GM12878 (cell line): ENCODE results near the gene GNG12. TPM values are rescaled to one million over a fixed set of nuclear protein-coding genes. Genes with fewer than 3 reads are reported as not detected.

Source experiments
- ATAC-seq: fragments of 200-7000 bp; cut with Tn5 transposase; 3 replicates; pipeline ENCODE4 v1.9.1; 2020; ENCODE audit warnings: mild to moderate bottlenecking, moderate library complexity
- BruUV-seq: library from RNA; stranded (reverse); fragments of 400-500 nt; replicated peaks from 2 replicates; lab custom pipeline; 2021; lab: Mats Ljungman, UMichigan
- CTCF ChIA-PET: fragments of 300-600 bp; sonication (Branson Sonifier 250); formaldehyde crosslinking; extraction: SDS; loops from one replicate; lab custom pipeline; 2021; ENCODE audit warnings: inconsistent platforms; lab: Yijun Ruan, JAX
- POLR2A ChIA-PET: fragments of 350-600 bp; formaldehyde crosslinking; extraction: SDS; loops from one replicate; lab custom pipeline; 2021; ENCODE audit warnings: inconsistent platforms; lab: Charles Lee
- RAD21 ChIA-PET: fragments of 300-600 bp; sonication (Branson Sonifier 250); formaldehyde crosslinking; loops from one replicate; lab custom pipeline; 2023; ENCODE audit warnings: antibody characterized with exemption; ENCODE audit not compliant: unreplicated experiment; lab: Charles Lee
- SMC1A ChIA-PET: fragments of 300-600 bp; sonication (Branson Sonifier 250); formaldehyde crosslinking; loops from one replicate; lab custom pipeline; 2023; ENCODE audit not compliant: unreplicated experiment, uncharacterized antibody; lab: Charles Lee
- DNase-seq: peaks from one replicate; pipeline ENCODE4 v3.0.0-alpha.2; 2011; ENCODE audit warnings: low read depth, low spot score
- FAIRE-seq: peaks from 3 replicates; lab custom pipeline; 2011; peaks lifted over from hg19 to GRCh38; lab: Jason Lieb, UNC
- H2AFZ ChIP-seq: 2 replicates; pipeline ENCODE4 v1.6.0; 2011; ENCODE audit warnings: low read depth, low read length, control low read depth; ENCODE audit not compliant: control insufficient read depth
- H3K27ac ChIP-seq: 2 replicates; pipeline ENCODE4 v1.5.1; 2011; ENCODE audit warnings: control low read depth; ENCODE audit not compliant: control insufficient read depth, insufficient read depth
- H3K27me3 ChIP-seq, 2 experiments: replicated peaks in 1 of 2; 2 replicates each; pipeline versions ENCODE4 v1.6.0 to v1.6.1; 2011; ENCODE audit warnings: low read length in 1 of 2; ENCODE audit not compliant: control insufficient read depth in 2 of 2, insufficient read depth in 2 of 2
- H3K36me3 ChIP-seq, 2 experiments: 2 replicates each; pipeline ENCODE4 v1.5.1; 2011; ENCODE audit warnings: low read length in 1 of 2; ENCODE audit not compliant: control insufficient read depth in 2 of 2, insufficient read depth in 2 of 2
- H3K4me1 ChIP-seq: 2 replicates; pipeline ENCODE4 v1.6.1; 2011; ENCODE audit warnings: mild to moderate bottlenecking, low read length, moderate library complexity, mixed read lengths; ENCODE audit not compliant: control insufficient read depth, insufficient read depth
- H3K4me2 ChIP-seq: 2 replicates; pipeline ENCODE4 v1.6.0; 2011; ENCODE audit warnings: control low read depth; ENCODE audit not compliant: control insufficient read depth, insufficient read depth
- H3K4me3 ChIP-seq: fragments of 200-600 bp; sonication (generic); 2 replicates; pipeline ENCODE4 v1.5.1; 2016
- H3K79me2 ChIP-seq: 2 replicates; pipeline ENCODE4 v1.6.0; 2011; ENCODE audit warnings: low read length; ENCODE audit not compliant: control insufficient read depth, insufficient read depth
- H3K9ac ChIP-seq: 2 replicates; pipeline ENCODE4 v1.8.0; 2011; ENCODE audit warnings: low read length, control low read depth, mixed read lengths; ENCODE audit not compliant: control insufficient read depth, insufficient read depth
- H3K9me3 ChIP-seq: replicated peaks from 3 replicates; pipeline ENCODE4 v1.5.1; 2011; ENCODE audit warnings: mild to moderate bottlenecking, low read length; ENCODE audit not compliant: control insufficient read depth, insufficient read depth
- H4K20me1 ChIP-seq: 2 replicates; pipeline ENCODE4 v1.6.0; 2011; ENCODE audit not compliant: control insufficient read depth, insufficient read depth
- BCLAF1 ChIP-seq: fragments of 450-650 bp; IDR thresholded peaks from 2 replicates; pipeline ENCODE4 v1.6.1; 2017; ENCODE audit warnings: antibody characterized with exemption, mild to moderate bottlenecking, moderate library complexity
- CHD4 ChIP-seq: fragments of 200-600 bp; sonication (generic); IDR thresholded peaks from 2 replicates; pipeline ENCODE4 v1.6.1; 2016; ENCODE audit warnings: mild to moderate bottlenecking
- DPF2 ChIP-seq: fragments of 450-650 bp; IDR thresholded peaks from 2 replicates; pipeline ENCODE4 v1.6.1; 2017; ENCODE audit warnings: mild to moderate bottlenecking
- HDAC2 ChIP-seq: fragments of 200-600 bp; sonication (generic); IDR thresholded peaks from 2 replicates; pipeline ENCODE4 v1.6.1; 2017
- IRF4 ChIP-seq: IDR thresholded peaks from 2 replicates; pipeline ENCODE4 v1.6.1; 2011; ENCODE audit warnings: low read depth, low read length
- KAT2A ChIP-seq: conservative IDR thresholded peaks from 2 replicates; pipeline ENCODE4 v1.6.1; 2011; ENCODE audit warnings: low read depth, low read length; ENCODE audit not compliant: control insufficient read depth
- MTA2 ChIP-seq: fragments of 450-650 bp; IDR thresholded peaks from 2 replicates; pipeline ENCODE4 v1.6.1; 2016; ENCODE audit warnings: low read depth, mild to moderate bottlenecking, moderate library complexity
- MTA3 ChIP-seq: IDR thresholded peaks from 2 replicates; pipeline ENCODE4 v1.6.1; 2012; ENCODE audit warnings: low read length, inconsistent platforms, borderline replicate concordance
- MXI1 ChIP-seq: fragments of 150-350 bp; IDR thresholded peaks from 2 replicates; pipeline ENCODE4 v1.6.1; 2011; ENCODE audit warnings: low read depth, mild to moderate bottlenecking, inconsistent platforms, low read length, improper control_type of control experiment
- NR2C1 ChIP-seq: fragments of 450-650 bp; IDR thresholded peaks from 2 replicates; pipeline ENCODE4 v1.6.1; 2017; ENCODE audit warnings: antibody characterized with exemption, mild to moderate bottlenecking, moderate library complexity
- PML ChIP-seq: IDR thresholded peaks from 2 replicates; pipeline ENCODE4 v1.6.1; 2012; ENCODE audit warnings: low read length, inconsistent platforms
- RAD51 ChIP-seq: fragments of 450-650 bp; IDR thresholded peaks from 2 replicates; pipeline ENCODE4 v1.6.1; 2016; ENCODE audit warnings: moderate library complexity, mild to moderate bottlenecking, inconsistent platforms
- RUNX3 ChIP-seq: IDR thresholded peaks from 2 replicates; pipeline ENCODE4 v1.6.1; 2012; ENCODE audit warnings: low read length, inconsistent platforms
- SKIL ChIP-seq: fragments of 450-650 bp; IDR thresholded peaks from 2 replicates; pipeline ENCODE4 v1.6.1; 2017; ENCODE audit warnings: mild to moderate bottlenecking, low read depth, inconsistent platforms; ENCODE audit not compliant: poor library complexity, severe bottlenecking
- SMARCA5 ChIP-seq: fragments of 450-650 bp; IDR thresholded peaks from 2 replicates; pipeline ENCODE4 v1.6.1; 2017; ENCODE audit warnings: mild to moderate bottlenecking
- SMC3 ChIP-seq: IDR thresholded peaks from 2 replicates; pipeline ENCODE4 v1.6.1; 2011; ENCODE audit warnings: low read length, improper control_type of control experiment, borderline replicate concordance
- SREBF1 ChIP-seq: IDR thresholded peaks from 2 replicates; pipeline ENCODE4 v1.6.1; 2012; ENCODE audit warnings: mild to moderate bottlenecking, low read length
- TCF3 ChIP-seq: IDR thresholded peaks from 2 replicates; pipeline ENCODE4 v1.6.1; 2012; ENCODE audit warnings: low read depth, mild to moderate bottlenecking, low read length, borderline replicate concordance; ENCODE audit not compliant: insufficient read depth
- ZBED1 ChIP-seq: IDR thresholded peaks from 2 replicates; pipeline ENCODE4 v1.6.1; 2016; ENCODE audit warnings: borderline replicate concordance
- WGBS: methylation state at CpG from one replicate; pipeline ENCODE4 v1.1.6; 2016; ENCODE audit warnings: low lambda C conversion rate; ENCODE audit not compliant: insufficient replicate concordance, insufficient coverage; ENCODE audit errors: missing lambda C conversion rate; 5-methylcytosine and 5-hydroxymethylcytosine counted together
- in situ Hi-C: fragments of 300-500 bp; cut with MboI; formaldehyde crosslinking; loops from 9 replicates; pipeline ENCODE4 v1.14.3; 2018; ENCODE audit warnings: mixed read lengths
- intact Hi-C: fragments of 100-400 bp; cut with micrococcal nuclease; formaldehyde crosslinking; loops from one replicate; pipeline ENCODE4 v1.14.2; 2022; ENCODE audit not compliant: unreplicated experiment
- polyA plus RNA-seq, 11 experiments: library from polyadenylated mRNA; depleted of rRNA in 4 of 11; unstranded in 6 of 11; stranded (reverse) in 5 of 11; fragments of >200 nt; fragmentation: Nextera tagmentation in 4 of 11; fragmentation: Illumina TruSeq in 1 of 11; extraction: Ambion mirVana in 4 of 11; extraction: Trizol in 1 of 11; gene quantifications; 1 replicate in 1 of 11; 2 replicates in 10 of 11; pipeline versions ENCODE4 v1.2.1 to v1.2.3, GENCODE V29; 2011 to 2016; ENCODE audit warnings: inconsistent platforms in 2 of 11, missing spikeins in 2 of 11, low read depth in 1 of 11
- total RNA-seq, 4 experiments: library from RNA; depleted of rRNA in 3 of 4; stranded (reverse); fragments of >200 nt in 3 of 4; fragmentation: Illumina TruSeq in 1 of 4; extraction: Trizol in 1 of 4; gene quantifications; 2 replicates each; pipeline versions ENCODE4 v1.2.1 to v1.2.3, GENCODE V29; 2013 to 2021
- TF ChIP-seq, protein P1 (sequence below): fragments of 450-650 bp; IDR thresholded peaks from 2 replicates; pipeline ENCODE4 v1.6.1; 2016; ENCODE audit warnings: mild to moderate bottlenecking

The GNG12 gene
- total and polyA plus RNA-seq, 10 of the 15 experiments (the other 5 are each of a cell fraction or from before 2014, with no cell fraction given): 0.22 to 32.8 (median 0.35) TPM

GRCh38 chr1:67815303-67816094 is 17.8 kb downstream of the GNG12 start:
- Histone ChIP-seq H4K20me1 (no peaks in the 10 kb centered on the region), H3K4me2 (no peak overlapping the region), H3K79me2 (no peaks in the 10 kb centered on the region), H3K4me1 (no peaks in the 10 kb centered on the region), H3K9ac (no peak overlapping the region), H3K27ac (no peak overlapping the region), H3K9me3 (no peaks in the 10 kb centered on the region), H2AFZ (no peak overlapping the region), H3K36me3 (no peaks in the 10 kb centered on the region), H3K4me3 (no peak overlapping the region), H3K27me3 (no peaks in the 10 kb centered on the region)
- no peak for TF ChIP-seq SKIL
- no peak for TF ChIP-seq KAT2A
- TF ChIP-seq SMARCA5: no peak
- TF ChIP-seq SMC3: no peak
- TF ChIP-seq ZBED1: no peak
- no peak for TF ChIP-seq RAD51
- TF ChIP-seq HDAC2: no peak
- no peak for TF ChIP-seq BCLAF1
- TF ChIP-seq, protein P1, sequence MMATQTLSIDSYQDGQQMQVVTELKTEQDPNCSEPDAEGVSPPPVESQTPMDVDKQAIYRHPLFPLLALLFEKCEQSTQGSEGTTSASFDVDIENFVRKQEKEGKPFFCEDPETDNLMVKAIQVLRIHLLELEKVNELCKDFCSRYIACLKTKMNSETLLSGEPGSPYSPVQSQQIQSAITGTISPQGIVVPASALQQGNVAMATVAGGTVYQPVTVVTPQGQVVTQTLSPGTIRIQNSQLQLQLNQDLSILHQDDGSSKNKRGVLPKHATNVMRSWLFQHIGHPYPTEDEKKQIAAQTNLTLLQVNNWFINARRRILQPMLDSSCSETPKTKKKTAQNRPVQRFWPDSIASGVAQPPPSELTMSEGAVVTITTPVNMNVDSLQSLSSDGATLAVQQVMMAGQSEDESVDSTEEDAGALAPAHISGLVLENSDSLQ: no peak
- TF ChIP-seq PML: no peak
- no peak for TF ChIP-seq MTA3
- no peak for TF ChIP-seq TCF3
- TF ChIP-seq NR2C1: no peak
- TF ChIP-seq MTA2: no peak
- no peak for TF ChIP-seq MXI1
- no peak for TF ChIP-seq IRF4
- TF ChIP-seq CHD4: no peak
- no peak for TF ChIP-seq DPF2
- no peak for TF ChIP-seq RUNX3
- TF ChIP-seq SREBF1: no peak
- RAD21 ChIA-PET: interaction anchor here (0.7 to 13.6 kb wide), 12 partner anchors 10 to 56 kb away, joined by 3 to 232 read pairs (median 10); partner anchors contain the start of gene GNG12
- in situ Hi-C loops: no loop called here
- ATAC-seq (no peak), DNase-seq (no peak), FAIRE-seq (no peak)
- CTCF ChIA-PET: interaction anchor here (1.2 to 6.8 kb wide), 7 partner anchors 11 to 48 kb away, joined by 3 to 89 read pairs (median 7); no protein-coding TSS in a partner anchor
- SMC1A ChIA-PET: interaction anchor here (1.0 to 47.8 kb wide), 14 partner anchors 10 to 130 kb away, joined by 3 to 1058 read pairs (median 22); partner anchors contain the start of genes GADD45A and GNG12
- 33% methylated on average over 17 of the region's 17 CpGs for WGBS
- POLR2A ChIA-PET: interaction anchor here (0.5 to 8.5 kb wide), 12 partner anchors 11 to 387 kb away, joined by 3 to 155 read pairs (median 4); partner anchors contain the start of genes GADD45A and GNG12
- BruUV-seq: no TSS peak
- intact Hi-C loops: no loop called here
